GM21717 (cell line): ENCODE data around the gene KIAA1671.
"Not testable (repeated sequence)": the region's sequence is repeated elsewhere in the genome, so short reads cannot be mapped to it uniquely, and the experiment has no call there.

Experiments
- ATAC-seq: cut with Tn5 transposase; IDR thresholded peaks from one replicate; pipeline ENCODE4 v1.9.1; 2021; ENCODE audit warnings: mild to moderate bottlenecking, moderate library complexity; ENCODE audit not compliant: unreplicated experiment

Gene KIAA1671

DNA sequence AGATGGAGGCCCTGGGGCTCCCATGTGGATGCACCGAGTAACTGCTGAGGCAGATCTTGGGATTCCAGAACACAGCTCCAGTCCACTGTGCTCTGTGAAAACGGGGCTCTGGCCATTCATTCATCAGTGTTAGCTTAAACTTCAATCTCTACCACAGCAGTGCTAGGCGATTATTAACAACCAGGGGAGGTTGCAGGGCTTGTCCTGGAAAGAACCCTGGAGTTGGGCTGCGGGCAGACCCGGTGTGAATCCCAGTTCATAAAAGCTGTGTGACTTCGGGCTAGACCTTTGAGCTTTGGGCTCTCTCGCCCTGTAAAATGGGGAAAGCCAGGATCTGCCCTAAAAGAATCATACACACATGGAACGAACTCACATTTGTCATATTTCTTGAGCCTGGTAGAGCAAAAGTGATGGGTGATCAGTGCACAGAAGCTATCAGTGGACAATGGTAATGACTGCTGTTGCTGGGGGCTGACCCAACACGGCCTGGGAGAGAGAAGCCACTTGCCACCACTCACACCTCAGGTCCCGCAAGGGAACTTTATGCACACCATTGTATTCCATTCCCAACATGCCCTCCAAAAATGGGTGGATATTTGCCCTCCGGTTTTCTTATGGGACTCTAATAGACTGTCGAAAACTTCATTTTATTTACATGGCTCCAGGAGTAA, 231.6 kb downstream of the KIAA1671 start:
- ATAC-seq, result no peak

DNA sequence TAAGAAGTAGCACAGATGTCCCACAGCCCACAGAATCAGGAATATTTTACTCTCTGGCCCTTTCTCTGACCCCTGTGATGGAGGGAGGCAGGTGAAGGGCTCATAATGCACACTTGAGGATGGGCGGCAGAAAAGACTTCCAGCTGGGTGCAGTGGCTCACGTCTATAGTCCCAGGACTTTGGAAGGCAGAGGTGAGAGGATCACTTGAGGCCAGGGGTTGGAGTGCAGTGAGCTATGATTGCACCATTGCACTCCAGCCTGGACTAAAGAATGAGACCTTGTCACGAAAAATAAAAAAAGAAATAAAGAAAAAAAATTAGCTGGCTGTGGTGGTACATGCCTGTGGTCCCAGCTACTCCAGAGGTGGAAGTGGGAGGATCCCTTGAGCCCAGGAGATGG, 233.6 kb downstream of the KIAA1671 start:
- no peak for ATAC-seq

DNA sequence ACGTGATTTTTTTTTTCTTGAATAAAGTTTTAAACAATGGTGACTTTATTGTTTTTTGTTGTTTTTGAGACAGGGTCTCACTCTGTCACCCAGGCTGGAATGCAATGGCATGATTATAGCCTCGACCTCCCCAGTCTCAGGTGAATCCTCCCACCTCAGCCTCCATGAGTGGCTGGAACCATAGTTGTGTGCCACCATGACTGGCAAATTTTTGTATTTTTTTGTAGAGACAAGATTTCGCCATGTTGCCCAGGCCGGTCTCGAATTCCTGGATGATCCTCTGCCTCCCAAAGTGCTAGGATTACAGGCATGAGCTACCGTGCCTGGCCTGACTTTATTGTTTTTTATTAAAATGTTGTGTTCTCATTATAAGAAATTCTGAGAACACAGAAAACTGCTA, 235.0 kb downstream of the KIAA1671 start:
- no peak for ATAC-seq

DNA sequence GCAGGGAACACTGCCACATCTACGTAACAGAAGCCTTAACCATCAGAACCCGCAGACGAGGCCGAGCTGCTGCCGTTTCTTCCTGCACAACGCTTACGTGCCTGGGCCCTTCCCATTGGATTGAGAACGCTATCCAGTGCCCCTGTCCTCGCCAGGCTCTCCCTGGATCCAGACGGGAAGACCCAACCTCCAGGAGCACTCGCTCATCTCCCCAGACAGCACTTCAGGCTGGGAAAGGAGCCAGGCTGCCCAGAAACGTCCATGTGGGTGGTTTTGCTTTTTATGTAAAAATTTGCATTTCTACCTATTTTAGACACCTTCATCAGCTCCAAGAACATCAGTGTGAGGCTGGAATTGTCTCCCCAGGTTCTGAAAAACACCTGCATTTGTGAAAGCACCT, 239.9 kb downstream of the KIAA1671 start:
- no peak for ATAC-seq

DNA sequence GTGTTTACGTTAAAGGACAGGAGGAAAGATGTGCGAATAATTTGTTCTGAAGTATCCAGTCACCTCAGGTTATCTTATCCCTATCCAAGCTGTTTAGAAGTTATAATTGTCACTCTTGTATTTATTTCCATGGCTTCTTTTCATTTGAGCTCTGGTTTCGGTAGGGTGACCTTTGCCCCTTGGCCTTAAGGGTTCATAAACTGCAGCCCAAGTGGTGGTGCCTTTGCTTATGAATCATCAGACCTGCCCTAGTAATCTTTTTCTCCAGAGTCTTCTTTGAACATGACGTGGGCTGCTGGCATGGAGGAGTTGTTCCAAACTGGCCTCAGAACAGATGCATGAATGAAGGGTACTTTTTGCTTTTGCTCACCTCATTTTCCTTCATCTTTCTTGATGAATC, 240.6 kb downstream of the KIAA1671 start:
- no peak for ATAC-seq

DNA sequence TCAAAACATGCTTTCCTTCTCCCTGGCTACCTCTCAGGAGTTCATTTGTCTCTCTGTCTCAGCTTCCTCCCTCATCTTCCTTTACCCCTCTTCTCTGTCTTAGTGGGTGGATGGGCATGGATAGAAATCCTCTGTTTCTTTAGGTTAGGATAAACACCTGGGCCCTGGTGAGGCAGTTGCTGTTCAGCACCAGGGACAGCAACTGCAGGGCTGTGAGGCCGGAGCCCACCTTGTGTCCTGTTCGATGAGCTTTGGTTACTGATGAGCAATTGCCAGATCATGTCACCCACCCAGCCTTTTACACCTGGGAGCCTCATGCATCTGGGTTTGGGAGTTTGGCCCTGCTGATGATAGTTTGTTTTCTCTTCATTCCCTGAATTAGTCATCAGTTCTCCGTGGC, 241.0 kb downstream of the KIAA1671 start:
- ATAC-seq, result no peak

DNA sequence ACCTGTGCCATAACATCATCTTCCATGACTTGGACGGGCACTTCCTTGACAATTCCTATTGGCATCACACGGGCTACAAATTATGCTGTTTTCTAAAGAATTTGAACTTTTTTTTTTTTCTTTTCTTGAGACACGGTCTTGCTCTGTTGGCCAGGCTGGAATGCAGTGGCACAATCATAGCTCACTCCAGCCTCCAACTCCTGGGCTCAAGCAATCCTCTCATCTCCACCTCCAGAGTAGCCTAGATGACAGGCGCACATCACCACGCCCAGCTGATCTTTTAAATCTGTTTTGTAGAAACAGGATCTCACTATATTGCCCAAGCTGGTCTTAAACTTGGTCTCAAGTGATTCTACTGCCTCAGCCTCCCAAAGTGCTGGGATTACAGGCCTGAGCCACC, 243.8 kb downstream of the KIAA1671 start:
- ATAC-seq, result no peak

DNA sequence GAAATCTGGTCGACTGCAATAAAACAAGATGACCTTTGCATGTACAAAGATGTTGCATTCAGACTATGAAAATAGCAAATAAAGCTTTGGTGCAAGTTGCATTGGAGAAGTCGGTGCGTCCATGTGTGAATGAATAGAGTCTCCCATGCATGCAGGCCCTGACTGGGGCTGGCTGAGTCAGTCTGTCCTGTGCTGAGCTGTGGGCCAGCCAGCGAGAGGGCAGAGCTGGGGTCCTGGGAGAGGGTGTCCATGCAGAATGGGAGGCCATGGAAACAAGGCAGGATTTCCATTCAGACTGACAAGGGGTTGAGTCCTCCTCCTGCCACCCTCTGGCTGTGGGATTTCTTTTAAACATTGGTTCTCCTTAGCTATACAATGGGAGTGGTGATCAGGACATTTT, 244.8 kb downstream of the KIAA1671 start:
- ATAC-seq, result no peak

DNA sequence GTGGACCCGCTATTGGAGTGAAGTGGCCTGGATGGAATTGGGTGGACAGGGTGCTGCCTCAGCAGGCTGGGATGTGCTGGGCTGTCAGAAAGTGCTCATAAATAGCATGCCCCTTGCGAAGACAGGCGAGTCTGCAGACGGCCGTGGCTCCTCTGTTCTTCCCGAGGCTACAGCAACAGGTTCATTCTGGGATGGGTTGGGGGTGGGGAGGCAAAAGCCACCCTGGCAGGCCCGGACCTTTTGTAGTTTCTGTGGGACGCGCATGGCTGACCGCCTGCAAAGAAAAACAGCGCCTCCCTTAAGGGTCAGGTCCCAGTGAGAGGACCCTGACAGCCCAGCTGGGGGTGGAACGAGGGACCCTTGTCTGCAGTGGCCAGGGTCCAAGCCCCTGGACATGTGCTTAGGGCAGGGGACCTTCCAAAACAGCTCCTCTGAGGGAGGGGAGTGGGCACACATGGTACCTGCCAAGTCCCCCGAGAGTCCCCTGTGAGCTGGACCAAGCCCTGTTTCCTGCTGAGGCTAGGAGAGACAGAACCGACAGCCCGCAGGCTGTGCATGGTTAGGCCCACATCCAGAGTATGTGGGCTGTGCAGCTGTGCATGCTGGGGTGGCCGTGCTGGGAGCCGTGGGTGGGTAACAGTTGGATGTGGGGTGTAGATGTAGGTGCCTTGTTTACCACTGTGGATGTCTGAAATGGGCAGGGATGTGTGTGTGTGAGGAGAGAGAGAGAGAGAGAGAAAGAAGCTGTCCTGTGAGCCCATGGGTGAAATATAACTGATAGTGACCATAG, 247.4 kb downstream of the KIAA1671 start, which contains the start of gene CRYBB3:
TSS of gene CRYBB3 (plus strand) at position 128 of the 790 bp plus-strand sequence. CDS start 1,539 bp downstream, outside the sequence.
- no peak for ATAC-seq

DNA sequence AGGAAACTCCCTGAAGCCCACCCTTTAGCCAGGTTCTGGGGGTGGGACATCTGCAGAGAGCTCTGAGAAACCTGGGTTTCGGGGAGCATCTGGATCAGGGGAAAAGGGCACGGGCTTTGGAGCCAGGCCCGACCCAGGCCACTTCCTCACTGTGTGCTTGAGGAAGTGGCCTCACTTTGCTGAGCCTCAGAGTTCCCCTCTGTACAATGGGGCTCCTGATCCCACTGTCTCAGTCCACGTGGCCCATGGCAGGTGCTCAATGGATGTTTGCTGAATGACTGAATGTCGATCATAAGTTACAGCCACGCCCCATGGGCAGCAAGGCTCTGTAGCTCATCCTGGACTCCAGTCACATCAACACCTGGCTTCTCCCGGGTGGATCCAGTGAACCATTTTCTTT, 248.5 kb downstream of the KIAA1671 start:
- no peak for ATAC-seq

DNA sequence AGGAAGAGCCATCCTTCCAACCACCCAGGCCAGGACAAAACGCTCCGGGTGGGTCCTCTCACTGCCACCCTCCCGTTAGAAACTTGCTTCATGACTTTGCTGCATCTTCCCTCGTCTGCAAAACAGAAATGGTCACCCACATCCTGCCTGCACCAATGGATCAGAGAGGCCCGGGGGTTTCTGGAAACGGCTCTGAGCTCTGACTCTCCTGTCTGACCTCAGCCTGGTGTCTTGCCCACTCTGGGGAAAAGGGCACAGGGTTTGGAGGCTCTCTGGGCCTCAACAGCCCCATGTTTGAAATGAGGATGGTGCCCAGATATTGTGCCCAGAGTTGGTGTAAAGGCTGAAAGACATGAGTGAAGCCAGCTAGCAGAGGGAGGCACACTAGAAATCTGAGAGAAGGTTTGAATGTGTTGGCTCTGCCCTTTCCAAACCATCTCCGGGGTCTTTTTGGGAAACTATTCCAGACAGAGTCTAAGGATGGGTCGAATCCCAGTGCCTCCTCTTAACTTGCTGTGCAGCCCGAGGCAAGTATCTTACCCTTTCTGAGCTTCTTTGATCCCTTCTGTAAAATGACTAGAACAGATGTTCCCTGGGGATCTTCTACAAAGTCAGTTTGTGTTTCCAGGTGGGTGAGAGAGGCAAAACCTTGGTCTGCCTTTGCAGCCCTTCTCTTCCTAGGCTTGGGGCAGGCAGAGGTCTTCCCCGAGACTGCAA, 249.2 kb downstream of the KIAA1671 start:
- ATAC-seq, result no peak

DNA sequence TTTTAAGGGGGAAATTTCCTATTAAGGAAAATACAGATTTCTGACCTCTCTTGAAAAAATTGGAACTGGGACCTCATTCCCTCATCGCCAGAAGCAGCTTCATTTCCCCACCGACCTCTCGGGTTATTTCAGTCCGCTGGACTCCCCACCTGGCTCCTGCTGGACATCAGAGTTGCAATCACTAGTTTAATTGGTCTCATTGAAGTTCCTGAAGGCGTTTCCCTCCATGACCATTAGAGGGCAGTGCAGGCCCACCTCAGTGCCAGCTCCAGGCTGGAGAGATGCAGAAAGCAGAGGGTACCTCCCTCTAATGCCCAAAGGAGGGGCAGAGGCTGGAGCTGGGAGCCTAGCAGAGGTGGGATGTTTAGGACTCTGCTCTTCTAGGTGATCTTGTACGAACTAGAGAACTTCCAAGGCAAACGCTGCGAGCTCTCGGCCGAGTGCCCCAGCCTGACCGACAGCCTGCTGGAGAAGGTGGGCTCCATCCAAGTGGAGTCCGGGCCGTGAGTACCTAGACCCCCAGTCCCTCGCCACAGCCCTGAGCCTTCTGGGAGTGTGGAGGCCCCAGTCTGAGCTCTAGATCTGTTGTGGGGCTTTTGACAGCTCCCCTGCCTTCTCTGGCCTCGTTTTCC, 249.9 kb downstream of the KIAA1671 start:
- ATAC-seq, result no peak

DNA sequence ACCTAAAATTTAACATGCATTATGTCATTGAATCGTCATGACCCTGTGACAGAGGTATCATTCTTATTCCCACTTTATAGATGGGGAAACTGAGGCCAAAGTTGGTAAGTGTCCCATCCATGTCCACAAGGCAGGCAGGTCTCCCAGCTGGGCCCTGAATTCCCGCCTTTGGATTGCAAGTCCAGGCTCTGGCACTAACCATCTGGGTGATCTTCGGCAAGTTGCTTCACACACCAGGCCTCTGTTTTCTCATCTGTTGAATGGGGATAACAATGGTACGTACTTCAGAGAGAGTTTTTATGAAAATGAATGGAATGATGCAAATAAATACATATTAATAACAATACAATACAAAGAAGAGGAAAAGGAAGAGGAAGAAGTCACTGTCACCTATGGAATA, 250.6 kb downstream of the KIAA1671 start:
- no peak for ATAC-seq

DNA sequence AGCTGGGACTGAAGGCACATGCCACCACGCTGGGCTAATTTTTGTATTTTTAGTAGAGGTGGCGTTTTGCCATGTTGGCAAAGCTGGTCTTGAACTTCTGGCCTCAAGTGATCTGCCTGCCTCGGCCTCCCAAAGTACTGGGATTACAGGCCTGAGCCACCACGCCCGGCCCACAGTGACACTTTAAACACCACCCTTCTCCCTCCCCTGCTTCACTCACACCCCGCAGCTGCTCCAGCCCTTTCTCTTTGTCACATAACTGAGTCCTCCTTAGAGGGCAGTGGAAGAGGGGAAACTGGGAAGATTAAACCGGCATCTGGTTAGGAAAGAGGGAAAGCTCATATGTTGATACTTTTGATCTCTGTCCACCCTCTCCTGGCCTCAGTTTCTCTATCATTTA, 252.0 kb downstream of the KIAA1671 start:
- ATAC-seq, result not testable (repeated sequence)

DNA sequence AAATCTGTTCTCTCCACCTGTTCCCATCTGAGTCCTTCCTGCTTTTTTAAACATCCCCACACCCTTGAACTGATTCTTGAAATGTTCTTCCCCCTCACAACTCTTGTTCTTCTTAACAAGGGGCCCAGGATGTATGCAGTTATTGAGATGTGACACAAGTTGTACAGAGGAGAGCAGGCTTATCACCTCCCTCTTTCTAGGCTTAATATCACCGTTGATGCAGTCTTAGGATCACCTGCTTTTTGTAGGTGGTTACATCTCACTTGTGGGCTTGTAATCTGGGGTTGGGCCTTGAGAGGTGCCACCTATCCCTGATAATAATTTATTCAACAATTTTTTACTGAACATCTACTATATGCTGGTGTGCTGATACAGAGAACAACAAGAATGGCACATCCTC, 253.3 kb downstream of the KIAA1671 start:
- no peak for ATAC-seq

DNA sequence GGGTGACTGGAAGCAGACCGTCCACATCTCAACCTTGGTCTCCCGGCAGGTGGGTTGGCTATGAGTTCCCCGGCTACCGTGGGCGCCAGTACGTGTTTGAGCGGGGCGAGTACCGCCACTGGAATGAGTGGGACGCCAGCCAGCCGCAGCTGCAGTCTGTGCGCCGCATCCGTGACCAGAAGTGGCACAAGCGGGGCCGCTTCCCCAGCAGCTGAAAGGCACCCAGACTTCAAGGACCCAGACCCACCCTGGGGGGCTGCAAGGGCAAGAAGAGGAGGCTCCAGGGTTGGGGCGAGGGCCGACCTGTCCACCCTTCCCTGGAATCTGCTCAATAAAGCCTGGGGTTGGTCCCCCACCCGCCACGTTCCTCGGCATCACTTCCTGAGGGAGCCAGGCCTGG, 254.5 kb downstream of the KIAA1671 start:
- no peak for ATAC-seq

DNA sequence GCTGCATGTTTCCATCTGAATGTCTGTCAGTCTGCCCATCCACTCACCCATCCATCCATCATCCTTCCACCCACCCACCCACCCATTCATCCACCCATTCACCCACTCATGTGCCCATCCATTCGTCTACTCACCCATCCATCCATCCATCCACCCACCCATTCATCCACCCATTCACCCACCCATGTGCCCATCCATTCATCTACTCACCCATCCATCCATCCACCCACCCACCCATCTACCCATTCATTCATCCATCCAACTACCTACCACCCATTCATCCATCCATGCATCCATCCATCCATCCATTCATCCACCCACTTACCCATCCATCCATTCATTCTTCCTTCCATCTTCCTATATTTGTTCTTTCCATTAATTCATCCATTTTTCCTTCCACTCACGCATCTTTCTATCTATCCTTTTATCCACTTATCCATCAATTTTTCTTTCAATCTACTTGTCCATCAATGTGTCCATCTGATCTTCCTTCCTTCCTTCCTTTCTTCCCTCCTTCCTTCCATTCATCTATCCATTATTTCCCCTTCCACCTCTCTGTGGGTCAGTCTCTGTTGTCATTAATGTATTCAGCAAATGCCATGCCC, 255.1 kb downstream of the KIAA1671 start:
- ATAC-seq, result no peak

DNA sequence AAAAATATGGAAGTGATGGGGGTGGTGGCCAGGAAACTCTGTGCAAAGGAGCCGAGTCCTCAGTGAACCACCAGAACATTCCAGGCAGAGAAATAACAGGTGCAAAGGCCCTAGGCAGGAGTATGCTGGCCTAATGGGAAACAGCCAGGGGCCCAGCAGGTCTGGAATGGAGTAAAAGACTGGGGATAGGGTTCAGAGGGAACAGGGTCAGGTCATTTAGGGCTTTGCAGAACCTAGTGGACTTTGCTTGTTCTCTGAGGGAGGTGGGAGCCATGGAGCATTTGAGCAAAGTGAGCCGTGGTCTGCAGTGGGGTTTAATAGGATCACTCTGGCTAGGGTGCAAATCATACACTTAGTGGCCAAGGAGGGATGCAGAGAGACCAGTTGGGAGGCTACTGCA, 255.8 kb downstream of the KIAA1671 start:
- ATAC-seq, result no peak

DNA sequence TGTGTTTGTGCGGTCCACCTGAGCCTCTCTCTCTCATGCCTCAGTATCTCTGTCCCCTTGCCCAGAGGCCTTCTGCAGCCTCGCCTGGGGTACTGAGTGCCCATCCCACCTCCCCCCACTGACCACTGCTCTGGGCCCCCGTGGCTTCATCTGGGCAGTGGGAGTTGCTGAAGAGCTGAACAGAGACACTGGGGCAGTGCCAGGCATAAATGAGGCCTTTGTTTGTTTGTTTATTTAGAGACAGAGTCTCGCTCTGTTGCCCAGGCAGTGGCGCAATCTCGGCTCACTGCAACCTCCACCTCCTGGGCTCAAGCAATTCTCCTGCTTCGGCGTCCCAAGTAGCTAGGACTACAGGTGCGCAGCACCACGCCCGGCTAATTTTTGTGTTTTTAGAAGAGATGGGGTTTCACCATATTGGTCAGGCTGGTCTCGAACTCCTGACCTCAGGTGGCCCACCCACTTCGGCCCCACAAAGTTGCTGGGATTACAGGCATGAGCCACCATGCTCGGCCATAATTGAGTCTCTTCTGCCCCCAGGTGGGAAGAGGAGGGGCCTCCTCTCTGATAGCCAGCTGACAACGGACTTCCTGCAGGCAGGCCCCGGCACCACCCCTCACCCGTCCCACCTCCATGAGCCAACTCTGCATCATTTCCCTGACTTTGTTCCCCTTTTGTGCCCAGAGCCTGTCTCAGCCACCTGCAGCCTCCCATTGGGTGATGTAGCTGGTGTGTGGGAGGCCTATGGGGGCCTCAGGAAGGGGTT, 256.4 kb downstream of the KIAA1671 start:
- no peak for ATAC-seq

DNA sequence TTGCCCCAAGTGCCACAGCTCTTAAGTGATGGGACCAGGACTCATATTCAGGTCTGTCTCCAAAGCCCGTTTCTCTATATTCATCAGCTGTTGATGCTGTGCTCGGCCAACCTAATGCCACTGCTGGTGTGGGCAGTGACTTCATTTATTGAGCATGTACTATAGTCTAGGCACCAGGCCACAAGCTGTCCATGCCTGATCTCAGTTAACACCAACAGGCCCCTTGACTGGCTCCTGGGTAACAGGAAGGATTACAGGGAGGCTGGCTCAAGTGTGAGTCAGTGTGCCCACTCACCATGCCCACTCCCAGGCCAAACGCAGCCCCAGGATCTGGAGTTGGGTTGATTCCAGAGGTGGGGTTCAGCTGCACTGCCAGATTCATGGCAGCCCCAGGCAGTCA, 258.3 kb downstream of the KIAA1671 start:
- no peak for ATAC-seq
